ENCODE measurements around the gene HOXA13.

DNA sequence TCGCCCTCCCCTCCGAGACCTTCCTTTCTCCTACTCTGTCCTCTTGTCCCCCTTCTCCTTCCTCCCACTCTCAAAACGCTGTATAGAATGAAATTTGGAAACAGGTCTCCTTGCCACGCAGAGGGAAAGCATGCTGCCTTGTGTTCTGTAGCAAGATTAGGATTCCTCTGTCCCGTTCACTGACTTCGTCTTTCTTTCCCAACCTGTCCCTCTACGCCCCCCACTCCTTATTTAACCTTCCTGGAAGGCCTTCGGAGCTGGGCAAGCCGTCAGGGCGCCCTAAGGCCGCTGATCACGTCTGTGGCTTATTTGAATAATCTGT, 35.9 kb downstream of the HOXA13 start:
- TF ChIP-seq CTCF (conservative IDR thresholded peaks at IDR 0.05; ENCODE audit: low read depth, low read length) (no peak), EZH2 (IDR thresholded peaks at IDR 0.05; ENCODE audit: low read length, unreplicated experiment) (no peak), EZH2phosphoT487 (IDR thresholded peaks at IDR 0.05; ENCODE audit: borderline replicate concordance, low read length) (no peak)

Data from PC-3 (cell line).